ENCODE data around the gene STX16. TPM values are rescaled to one million over a fixed set of nuclear protein-coding genes. Genes with fewer than 3 reads are reported as not detected.

STX16 gene
- polyA plus RNA-seq, 1 donor = 91.9 TPM

GRCh38 chr20:58697201-58697866, 46.3 kb downstream of the STX16 start:
- DNase-seq = no peak

DNA sequence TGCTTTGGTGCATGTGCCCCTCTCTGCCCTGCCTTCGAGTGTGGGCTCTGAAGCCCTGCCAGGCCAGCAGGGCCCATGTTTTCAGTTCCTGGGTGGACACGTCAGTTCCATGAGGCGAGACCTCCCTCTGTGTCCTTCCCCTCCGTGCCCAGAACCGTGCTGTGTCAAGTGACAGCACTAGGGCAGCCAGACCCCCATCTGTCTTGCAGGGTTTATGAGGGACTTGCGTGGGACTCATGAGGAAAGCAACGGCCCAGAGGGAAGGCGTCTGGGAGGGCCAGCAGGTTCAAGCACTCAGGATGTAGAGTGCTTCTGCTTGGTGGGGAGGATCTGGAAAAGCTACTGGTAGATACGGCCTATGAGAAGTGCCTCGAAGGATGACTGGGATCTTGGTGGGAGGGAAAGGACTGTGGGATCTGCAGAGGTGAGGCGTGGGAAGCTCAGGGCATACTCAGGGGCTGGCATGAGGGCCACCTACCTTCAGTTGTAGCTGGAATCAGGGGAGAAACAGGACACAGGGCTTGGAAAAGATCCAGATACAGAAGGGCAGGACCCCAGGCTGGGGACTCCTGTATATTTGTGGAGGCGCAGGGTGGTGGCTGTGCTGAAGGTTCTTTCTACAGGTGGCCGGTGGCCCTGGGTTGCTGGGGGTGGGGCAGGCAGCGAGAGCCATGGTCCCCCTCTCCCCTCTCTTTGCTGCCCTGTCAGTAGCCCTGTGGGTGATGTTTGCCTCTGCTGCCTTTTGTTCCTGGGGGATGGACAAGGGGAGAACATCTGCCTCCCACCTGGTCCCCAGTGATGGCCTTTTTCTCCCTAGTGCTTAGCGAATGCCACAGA, 47.0 kb downstream of the STX16 start:
- DNase-seq = no peak

DNA sequence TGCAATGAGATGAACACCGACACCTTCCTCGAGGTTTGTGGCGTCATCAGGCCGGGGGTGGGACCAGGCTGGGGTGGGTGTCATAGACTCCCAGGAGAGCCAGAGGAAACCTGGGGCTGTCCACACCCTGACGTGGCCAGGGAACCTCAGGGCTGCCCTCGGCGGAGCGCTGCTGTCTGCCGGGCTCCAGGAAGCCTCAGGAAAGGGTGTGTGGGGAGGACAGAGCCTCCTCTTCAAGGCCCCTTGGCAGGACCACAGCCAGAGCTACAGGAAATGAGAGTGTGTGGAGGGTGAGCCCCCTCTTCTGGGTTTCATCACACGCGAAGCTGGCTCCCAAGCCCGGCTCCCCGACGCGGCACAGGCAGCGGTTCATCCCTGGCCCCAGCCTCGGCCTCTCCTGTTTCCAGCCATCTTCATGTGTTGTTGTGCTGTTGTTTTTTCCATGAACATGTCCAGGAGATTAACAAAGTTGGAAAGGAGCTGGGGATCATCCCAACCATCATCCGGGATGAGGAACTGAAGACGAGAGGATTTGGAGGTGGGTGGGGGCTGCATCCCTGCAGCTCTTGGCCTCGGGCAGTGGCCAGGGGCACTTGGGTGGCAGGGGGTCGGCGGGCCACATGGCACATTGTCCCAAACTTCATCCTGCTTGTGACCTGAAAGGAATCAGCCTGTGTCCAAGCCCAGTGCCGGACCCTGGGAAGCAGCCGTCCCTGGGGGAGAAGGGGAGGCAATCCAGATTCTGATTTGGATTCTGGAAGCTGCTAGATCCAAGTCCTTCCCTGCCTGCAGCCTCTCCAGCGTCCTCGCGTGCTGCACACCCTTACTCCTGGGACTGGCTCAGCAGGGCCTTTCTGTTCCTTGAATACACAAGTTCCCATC, 47.9 kb downstream of the STX16 start:
- DNase-seq = no peak

- DNase-seq = no peak
Measured at GRCh38 chr20:58699623-58700107, 48.6 kb downstream of the STX16 start.

GRCh38 chr20:58700121-58700821, 49.2 kb downstream of the STX16 start:
- DNase-seq = no peak

DNA sequence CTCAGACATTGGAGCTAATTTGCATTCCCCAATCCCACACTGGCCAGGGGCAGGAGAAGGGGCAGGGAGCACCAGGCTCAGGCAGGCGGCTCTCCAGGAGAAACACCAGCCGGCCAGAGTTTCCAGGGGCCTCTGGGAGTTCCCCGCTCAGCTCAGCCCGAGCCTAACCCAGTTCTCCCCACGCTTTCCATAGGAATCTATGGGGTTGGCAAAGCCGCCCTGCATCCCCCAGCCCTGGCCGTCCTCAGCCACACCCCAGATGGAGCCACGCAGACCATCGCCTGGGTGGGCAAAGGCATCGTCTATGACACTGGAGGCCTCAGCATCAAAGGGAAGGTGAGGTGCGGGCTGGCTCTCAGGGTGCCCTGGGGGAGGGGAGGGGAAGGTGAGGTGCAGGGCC, 49.7 kb downstream of the STX16 start:
- DNase-seq = no peak

DNA sequence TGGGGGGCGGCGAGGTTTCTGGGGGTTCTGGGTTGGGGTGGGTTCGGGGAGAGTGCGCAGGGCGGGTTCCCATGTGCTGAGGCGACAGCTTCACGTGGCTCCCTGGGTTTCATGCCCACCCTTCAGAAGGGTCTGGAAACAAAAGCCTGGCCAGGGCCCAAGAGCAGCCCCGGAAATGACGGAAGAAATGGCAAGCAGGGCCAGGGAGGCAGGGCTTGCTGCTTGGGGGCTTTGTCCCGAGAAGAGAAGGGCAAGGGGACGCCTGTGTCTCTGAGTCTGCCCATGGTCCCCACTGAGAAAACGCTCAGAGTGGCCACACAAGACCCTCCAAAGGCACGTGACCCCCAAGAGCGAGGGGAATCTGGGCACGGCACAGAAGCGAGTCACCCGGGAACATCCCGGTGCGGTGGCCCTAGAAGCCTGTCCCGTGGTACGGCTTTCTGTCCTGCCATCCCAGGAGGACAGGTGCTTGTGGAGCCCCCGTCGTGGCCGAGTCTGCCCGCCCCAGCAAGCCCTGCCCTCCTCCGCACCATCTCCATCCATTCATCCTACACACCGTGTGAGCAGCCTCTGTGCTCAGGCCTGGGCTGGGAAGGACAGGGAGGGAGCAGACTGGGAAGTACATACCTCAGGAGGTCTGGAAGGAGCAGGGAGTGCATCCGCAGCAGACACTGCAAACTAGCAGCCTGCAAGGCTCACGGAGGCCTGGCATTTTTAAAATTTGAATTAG, 50.5 kb downstream of the STX16 start:
- no peak for DNase-seq

- no peak for DNase-seq
Measured at GRCh38 chr20:58702161-58702510, 51.1 kb downstream of the STX16 start.

GRCh38 chr20:58702859-58703648, 52.0 kb downstream of the STX16 start:
- DNase-seq = no peak

GRCh38 chr20:58703765-58704371, 52.8 kb downstream of the STX16 start:
- no peak for DNase-seq

DNA sequence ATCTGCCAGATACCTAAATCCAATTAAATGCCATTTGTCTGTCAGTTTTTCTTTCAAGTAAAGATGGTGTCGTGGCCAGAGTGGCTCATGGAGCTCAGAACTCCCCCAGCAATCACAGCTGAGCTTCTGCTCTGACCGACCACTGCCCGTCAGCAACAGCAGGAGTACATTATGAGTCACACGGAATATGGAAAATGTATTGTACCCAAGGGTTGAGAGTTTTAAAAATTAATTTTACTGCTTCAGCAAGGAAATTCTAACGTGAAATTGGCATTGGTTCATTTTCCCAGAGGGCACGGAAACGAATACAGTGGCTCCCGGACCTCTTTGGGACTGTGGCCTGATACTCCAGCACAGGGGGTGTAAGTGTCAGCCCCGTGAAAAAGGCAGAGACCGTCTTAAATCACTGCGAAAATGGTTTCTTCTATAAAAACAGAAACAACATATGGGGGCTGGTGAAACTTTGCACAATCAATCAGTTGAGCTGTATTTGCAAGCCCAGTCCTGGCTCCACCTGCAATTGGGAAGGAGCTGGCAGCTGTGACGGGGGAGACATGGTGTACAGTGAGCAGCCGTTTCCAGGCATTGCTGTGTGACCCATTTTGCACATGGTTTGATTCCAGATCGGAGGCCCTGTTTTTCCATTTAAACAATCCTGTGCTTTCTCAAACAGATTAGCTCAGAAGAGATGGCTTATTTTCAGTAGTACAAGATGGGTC, 54.3 kb downstream of the STX16 start:
- no peak for DNase-seq

GRCh38 chr20:58706150-58706892, 55.2 kb downstream of the STX16 start:
- no peak for DNase-seq

DNA sequence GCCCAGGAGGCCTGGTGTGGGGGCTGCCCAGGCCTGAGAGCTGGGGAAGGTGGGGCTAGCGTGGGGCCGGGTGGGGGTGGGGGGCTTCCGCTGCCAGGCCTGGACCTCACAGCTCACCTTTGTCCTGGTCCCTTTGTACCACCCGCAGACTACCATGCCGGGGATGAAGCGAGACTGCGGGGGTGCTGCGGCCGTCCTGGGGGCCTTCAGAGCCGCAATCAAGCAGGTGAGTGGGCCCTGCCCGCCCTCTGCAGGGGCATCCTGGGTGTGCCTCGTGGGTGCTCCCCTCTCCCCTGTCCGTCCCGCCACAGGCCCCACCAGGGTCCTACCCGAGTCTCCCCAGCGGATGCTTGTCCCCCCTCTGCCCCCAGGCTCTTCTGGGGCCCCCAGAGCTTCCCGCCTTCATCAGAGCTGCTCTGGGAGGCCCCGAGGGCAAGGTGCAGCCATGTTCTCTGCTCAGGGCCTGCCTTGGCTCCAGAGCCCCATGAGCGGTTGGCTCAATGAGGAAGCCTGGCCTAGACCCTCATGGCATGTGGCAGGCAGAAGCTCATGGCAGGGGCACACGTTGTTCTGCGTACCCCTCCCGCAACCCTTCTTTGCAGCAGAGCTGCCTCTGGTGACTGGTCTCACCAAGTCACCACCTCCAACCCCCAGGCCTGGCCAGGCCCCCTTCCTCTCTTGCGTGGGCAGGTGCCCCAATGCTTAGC, 56.0 kb downstream of the STX16 start:
- no peak for DNase-seq

- DNase-seq = no peak
Measured at GRCh38 chr20:58707770-58708169, 56.7 kb downstream of the STX16 start.

DNA sequence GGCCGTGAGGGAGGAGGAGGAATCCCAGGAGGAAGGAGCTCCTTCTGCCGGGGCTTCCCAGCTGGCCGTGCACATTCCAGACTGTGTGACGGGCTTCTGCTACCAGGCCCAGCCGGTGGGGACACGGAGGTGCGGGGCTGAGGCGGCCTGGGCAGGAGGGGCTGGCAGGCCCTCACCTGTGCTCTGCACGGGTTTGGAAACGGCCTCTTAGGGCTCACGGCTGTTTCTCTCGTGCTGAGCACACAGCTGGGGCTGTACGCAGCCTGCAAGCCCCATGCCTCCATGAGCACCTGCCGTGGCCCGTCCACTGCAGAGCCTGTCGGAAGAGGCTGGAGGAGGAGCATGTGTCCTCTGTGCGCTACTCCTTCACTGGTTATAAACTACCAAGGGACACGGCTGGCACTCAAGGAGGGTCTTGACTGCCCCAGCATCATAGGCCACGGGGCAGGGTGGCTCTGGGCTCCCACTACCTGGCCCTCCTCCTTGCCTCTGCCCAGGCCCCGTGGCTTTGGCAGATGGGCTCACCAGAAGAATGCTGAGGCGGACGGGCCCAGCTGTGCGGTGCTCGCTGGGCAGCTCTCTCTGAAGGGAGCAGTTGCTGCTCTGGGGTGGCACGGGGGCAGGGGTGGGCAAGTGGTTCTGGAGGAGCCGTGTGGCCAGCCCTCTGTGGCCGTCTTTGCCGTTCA, 57.3 kb downstream of the STX16 start:
- no peak for DNase-seq

DNA sequence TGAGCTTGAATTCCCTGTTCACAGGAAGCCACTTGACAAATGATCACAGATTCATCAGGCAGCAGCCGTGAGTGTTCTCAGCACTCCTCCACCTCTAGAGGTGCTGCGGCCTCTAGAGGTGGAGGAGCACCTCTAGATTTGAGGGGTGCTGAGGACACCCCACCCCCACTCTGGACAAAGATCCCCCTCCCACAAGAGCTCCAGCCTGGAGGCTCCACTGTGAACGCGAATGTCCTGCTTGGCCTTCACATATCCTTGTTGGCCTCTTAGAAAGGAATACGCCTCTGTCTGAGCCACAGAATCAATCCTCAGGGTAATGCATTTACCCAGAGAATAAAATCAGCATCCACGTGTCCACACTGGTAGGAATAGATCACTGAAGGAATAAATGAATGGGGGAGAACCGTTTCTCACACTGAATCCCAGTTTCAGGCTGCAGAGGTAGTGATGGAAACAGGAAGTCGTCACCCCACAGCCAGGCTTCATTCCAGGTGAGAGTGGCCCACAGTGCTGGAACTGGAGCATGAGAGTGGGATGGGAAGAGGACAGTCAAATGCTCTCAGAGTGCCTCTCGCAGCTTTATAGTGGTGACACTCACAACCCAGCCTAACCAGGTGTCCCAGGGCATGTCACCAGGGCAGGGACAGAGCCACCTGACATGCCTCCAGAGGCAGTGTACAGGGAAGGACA, 58.1 kb downstream of the STX16 start:
- no peak for DNase-seq

DNA sequence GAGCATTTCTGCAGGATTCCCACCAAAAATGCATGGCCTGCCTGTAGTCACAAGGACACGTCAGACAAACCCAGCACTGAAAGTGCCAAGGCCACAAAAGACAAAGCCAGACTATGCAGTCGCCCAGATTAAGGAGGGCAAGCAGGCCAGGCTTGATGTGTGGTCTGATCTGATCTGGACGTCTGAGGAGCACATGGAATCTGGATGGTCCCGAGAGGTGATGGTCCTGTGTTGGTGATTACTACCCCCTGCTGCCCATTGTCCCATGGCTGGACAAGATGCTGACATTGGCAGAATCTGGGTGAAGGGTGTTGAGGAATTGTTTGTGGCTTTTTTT, 58.6 kb downstream of the STX16 start:
- no peak for DNase-seq
